Mucosa of stomach (tissue), 1 donor: ENCODE measurements around the gene FLVCR1.
"Not testable (repeated sequence)": the region's sequence is repeated elsewhere in the genome, so short reads cannot be mapped to it uniquely, and the experiment has no call there.

Experiments
- H3K27me3 ChIP-seq: one replicate; pipeline ENCODE4 v1.7.0; 2013; ENCODE audit warnings: mild to moderate bottlenecking, low read length; ENCODE audit not compliant: control insufficient read depth, insufficient read depth
- H3K36me3 ChIP-seq: one replicate; pipeline ENCODE4 v1.7.0; 2013; ENCODE audit warnings: low read length; ENCODE audit not compliant: control insufficient read depth, insufficient read depth
- H3K4me1 ChIP-seq: one replicate; pipeline ENCODE4 v1.7.0; 2013; ENCODE audit warnings: mild to moderate bottlenecking, low read length; ENCODE audit not compliant: control insufficient read depth, insufficient read depth
- H3K4me3 ChIP-seq: one replicate; pipeline ENCODE4 v1.7.0; 2013; ENCODE audit warnings: low read length
- H3K9ac ChIP-seq: one replicate; pipeline ENCODE4 v1.7.0; 2013; ENCODE audit warnings: mild to moderate bottlenecking, low read length, moderate library complexity
- H3K9me3 ChIP-seq: one replicate; pipeline ENCODE4 v1.7.0; 2013; ENCODE audit warnings: mild to moderate bottlenecking, low read length, moderate library complexity; ENCODE audit not compliant: control insufficient read depth
- donor health status: Pancreatic carcinoma.

FLVCR1 gene

DNA sequence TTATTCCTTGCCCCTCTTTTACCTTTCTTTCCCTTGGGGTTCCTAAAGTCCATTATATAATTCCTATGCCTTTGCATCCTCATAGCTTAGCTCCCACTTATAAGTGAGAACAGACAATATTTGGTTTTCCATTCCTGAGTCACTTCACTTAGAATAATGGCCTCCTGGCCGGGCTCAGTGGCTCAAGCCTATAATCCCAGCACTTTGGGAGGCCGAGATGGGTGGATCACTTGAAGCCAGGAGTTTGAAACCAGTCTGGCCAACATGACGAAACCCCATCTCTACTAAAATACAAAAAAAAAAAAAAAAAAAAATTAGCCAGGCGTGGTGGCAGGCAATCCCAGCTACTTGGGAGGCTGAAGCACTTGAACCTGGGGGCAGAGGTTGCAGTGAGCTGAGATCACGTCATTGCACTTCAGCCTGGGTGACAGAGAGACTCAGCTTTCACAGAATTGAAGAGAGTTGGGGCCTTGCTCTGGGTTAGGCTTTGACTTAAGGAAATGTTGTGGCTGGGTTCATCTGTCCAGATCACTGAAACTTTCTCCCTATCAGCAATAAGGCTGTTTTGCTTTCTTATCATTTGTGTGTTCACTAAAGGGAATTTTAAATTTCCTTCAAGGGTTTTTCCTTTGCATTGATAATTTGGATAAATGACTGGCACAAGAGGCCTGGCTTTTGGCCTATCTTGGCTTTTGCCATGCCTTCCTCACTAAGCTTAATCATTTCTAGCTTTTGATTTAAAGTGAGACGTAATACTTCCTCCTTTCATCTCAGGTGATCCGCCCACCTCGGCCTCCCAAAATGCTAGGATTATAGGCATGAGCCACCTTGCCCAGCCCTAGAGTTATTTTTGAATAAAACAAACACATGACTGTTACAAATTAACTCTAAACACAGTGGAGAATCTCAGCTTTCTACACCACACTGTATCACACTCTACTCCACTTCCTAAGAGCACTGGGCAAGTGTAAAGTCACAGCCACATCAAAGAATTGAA, 24.6 kb upstream of the FLVCR1 start:
- not testable (repeated sequence) for H3K9ac ChIP-seq, H3K27me3 ChIP-seq, H3K9me3 ChIP-seq, H3K36me3 ChIP-seq, H3K4me1 ChIP-seq, H3K4me3 ChIP-seq

DNA sequence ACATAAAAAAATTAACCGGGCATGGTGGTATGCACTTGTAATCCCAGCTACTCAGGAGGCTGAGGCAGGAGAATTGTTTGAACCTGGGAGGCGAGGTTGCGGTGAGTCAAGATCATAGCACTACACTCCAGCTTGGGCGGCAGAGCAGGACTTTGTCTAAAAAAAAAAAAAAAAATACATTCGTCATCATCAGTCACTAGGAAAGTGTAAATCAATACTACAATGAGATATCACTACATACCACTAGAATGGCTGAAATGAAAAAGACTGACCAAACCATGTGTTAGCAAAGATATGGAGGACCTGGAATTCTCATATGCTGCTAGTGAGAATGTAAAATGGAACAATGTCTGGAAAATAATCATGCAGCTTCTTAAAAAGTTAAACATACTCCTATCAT, 19.9 kb upstream of the FLVCR1 start:
- no peak overlapping the region for H3K9ac ChIP-seq
- no peak overlapping the region for H3K4me3 ChIP-seq
- H3K4me1 ChIP-seq, result no peaks in the 10 kb centered on the region
- no peaks in the 10 kb centered on the region for H3K9me3 ChIP-seq
- H3K36me3 ChIP-seq, result no peaks in the 10 kb centered on the region
- H3K27me3 ChIP-seq, result no peaks in the 10 kb centered on the region

DNA sequence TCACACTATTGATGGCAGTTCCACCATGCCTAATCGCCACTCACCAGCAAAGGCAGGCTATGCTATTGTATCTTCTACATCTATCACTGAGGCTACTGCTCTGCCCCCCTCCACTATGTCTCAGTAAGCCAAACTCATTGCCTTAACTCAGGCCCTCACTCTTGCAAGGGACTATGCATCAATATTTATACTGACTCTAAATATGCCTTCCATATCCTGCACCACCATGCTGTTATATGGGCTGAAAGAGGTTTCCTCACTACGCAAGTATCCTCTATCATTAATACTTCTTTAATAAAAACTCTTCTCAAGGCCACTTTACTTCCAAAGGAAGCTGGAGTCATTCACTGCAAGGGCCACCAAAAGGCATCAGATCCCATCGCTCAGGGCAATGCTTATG, 13.6 kb upstream of the FLVCR1 start:
- H3K27me3 ChIP-seq, H3K9ac ChIP-seq, H3K36me3 ChIP-seq, H3K4me3 ChIP-seq, H3K9me3 ChIP-seq, H3K4me1 ChIP-seq: not testable (repeated sequence)

DNA sequence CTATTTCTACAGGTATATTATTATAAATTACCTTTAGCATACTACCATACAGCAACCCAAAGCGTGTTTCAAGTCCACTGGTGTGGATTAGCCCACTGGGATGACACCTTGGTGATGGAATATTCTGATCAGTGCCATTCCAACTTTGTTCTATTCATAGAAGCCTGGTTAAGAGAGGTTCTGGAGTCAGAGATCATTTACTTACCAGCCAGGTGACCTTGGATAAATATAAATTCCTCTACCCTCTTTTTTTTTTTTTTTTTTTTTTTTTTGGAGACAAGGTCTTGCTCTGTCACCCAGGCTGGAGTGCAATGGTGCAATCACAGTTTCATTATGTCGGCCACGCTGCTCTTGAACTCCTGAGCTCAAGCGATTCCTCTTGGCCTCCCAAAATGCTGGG, 10.5 kb upstream of the FLVCR1 start, which contains the start of gene SPATA45:
TSS of gene SPATA45 (minus strand) at position 101 of the 400 bp plus-strand sequence. CDS start 11,500 bp downstream, outside the sequence.
- H3K9me3 ChIP-seq, result no peaks in the 10 kb centered on the region
- H3K9ac ChIP-seq, result no peak within 1 kb of the TSS
- H3K4me1 ChIP-seq, result no peaks in the 10 kb centered on the region
- no peaks in the 10 kb centered on the region for H3K27me3 ChIP-seq
- H3K36me3 ChIP-seq, result no peaks in the 10 kb centered on the region
- no peak within 1 kb of the TSS for H3K4me3 ChIP-seq

DNA sequence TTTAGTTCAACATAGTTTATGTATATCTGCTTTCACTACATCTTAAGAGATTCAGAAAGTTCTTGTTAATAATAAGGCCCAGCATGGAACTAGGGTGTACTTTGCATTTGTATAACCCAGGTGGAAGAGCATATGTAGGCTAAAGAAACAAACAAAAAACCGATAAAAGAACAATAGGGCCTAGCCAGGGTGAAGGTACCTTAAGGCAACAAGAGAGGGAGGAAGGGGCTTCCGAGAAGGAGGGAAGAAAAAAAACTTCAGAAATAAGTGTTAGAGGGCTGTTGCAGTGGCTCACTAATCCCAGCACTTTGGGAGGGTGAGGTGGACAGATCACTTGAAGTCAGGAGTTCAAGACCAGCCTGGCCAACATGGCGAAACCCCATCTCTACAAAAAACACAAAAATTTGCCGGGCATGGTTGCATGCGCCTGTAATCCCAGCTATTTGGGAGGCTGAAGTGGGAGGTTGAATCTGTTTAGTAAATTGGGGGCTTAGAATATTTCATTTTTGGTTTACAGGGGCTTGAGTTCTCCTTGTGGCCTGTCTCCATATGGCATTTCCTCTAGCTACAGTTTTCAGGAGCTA, 5.9 kb upstream of the FLVCR1 start:
- no peaks in the 10 kb centered on the region for H3K36me3 ChIP-seq
- H3K27me3 ChIP-seq, result no peaks in the 10 kb centered on the region
- no peak overlapping the region for H3K4me3 ChIP-seq

DNA sequence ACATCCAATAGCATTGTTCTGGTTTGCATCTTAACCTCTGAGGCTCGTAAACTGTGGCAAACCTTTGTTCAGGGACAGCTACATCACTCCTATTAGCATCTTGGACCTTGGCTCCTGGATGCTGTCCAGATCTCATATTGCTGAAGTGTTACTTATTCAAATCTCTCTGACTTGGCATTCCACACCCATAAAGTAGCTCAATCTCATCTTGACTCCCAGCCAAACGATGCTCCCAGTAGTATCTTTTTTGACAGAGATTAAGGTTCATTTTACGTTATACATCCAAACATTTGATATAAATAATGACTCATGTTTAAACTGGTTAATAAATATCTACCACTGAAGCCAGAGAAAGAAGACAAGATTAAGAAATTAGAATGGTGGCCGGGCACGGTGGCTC, 4.4 kb upstream of the FLVCR1 start:
- no peak overlapping the region for H3K4me3 ChIP-seq
- peaks cover 12% of the 10 kb centered on the region for H3K4me1 ChIP-seq
- no peaks in the 10 kb centered on the region for H3K9me3 ChIP-seq
- no peaks in the 10 kb centered on the region for H3K36me3 ChIP-seq
- no peak overlapping the region for H3K9ac ChIP-seq
- no peaks in the 10 kb centered on the region for H3K27me3 ChIP-seq

More for the DNA sequence above, 5.9 kb upstream of the FLVCR1 start:
- Histone ChIP-seq H3K4me1 (peaks cover 10% of the 10 kb centered on the region), H3K9me3 (no peaks in the 10 kb centered on the region), H3K9ac (no peak overlapping the region)

DNA sequence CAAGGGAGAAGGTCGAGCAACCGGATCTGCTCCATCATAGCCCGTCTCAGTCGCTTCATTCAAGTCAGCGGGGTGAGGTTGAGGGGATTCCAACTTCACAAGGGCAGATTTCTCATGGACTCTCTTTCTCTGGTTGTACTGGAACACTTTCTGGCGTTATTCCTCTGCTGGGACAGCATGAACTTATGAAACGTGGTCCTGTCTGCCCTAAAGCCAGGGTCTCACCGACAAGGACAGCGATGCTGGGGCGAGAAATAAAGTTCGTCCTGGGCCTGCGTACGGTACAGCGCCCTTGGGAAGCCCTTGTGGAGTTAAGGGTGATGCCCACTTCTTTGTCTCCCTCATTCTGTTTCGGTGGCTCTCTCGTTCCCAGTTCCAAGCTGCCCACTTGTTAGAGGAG, 1.3 kb upstream of the FLVCR1 start:
- Histone ChIP-seq H3K4me3 (no peak overlapping the region), H3K9ac (no peak overlapping the region), H3K36me3 (no peaks in the 10 kb centered on the region), H3K27me3 (no peaks in the 10 kb centered on the region), H3K9me3 (no peaks in the 10 kb centered on the region), H3K4me1 (peaks cover 12% of the 10 kb centered on the region)

DNA sequence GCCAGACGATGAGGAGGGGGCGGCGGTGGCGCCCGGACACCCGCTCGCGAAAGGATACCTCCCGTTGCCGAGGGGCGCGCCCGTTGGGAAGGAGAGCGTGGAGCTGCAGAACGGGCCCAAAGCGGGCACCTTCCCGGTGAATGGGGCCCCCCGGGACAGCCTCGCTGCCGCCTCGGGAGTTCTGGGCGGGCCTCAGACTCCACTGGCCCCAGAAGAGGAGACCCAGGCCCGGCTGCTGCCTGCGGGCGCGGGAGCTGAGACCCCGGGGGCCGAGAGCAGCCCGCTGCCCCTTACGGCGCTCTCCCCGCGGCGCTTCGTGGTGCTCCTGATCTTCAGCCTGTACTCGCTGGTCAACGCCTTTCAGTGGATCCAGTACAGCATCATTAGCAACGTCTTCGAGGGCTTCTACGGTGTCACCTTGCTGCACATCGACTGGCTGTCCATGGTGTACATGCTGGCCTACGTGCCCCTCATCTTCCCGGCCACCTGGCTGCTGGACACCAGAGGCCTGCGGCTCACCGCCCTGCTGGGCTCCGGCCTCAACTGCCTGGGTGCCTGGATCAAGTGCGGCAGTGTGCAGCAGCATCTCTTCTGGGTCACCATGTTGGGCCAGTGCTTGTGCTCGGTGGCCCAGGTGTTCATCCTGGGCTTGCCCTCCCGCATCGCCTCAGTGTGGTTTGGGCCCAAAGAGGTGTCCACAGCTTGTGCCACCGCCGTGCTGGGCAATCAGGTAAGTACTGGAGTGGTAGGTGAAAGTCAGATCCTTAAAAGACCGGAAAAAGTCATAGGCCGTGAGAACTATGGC, 588 bp downstream of the FLVCR1 start:
- H3K9ac ChIP-seq, result peak overlapping the region; percentile 84
- peaks cover 9% of the 10 kb centered on the region for H3K4me1 ChIP-seq
- no peaks in the 10 kb centered on the region for H3K9me3 ChIP-seq
- no peaks in the 10 kb centered on the region for H3K27me3 ChIP-seq
- H3K36me3 ChIP-seq, result no peaks in the 10 kb centered on the region
- H3K4me3 ChIP-seq, result peak overlapping the region; percentile 85

DNA sequence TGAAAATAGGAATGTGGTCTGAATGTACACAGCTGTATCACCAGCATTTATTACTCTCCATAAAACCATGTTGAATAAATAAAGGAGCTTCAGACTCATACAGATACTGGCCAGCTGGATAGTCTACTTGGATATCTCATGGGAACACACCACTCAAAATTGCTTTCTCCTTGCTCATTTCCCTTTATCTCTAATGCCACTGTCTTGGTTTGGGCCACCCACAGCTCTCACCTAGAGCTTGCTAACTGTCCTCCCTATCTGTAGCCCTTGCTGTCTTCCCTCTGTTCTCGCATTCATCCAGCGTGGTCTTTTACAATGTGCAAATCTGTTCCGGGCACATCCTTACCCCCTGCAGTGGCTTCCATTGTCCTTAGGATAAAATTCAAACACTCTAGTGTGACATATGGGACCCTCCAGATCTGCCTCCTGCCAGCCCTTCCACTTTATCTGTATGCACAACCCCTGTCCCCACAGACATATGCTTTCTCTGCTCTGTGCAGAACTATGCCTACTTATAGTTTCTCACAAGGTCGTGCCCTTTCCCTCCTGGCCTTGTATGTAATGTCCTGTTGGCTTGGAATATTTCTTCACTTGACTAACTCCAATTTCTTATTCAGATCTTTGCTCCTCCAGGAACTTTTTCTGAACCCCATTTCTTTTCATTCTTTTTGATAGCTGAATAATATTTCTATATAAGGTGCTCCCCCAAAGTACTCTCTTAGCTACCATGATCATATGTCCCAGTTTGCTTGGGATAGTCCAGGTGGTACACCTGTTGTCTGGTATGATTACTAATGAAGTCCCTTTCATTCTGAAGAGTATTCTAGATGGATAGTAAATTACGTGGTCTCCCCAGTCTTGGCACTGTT, 2.9 kb downstream of the FLVCR1 start:
- no peak overlapping the region for H3K4me3 ChIP-seq

DNA sequence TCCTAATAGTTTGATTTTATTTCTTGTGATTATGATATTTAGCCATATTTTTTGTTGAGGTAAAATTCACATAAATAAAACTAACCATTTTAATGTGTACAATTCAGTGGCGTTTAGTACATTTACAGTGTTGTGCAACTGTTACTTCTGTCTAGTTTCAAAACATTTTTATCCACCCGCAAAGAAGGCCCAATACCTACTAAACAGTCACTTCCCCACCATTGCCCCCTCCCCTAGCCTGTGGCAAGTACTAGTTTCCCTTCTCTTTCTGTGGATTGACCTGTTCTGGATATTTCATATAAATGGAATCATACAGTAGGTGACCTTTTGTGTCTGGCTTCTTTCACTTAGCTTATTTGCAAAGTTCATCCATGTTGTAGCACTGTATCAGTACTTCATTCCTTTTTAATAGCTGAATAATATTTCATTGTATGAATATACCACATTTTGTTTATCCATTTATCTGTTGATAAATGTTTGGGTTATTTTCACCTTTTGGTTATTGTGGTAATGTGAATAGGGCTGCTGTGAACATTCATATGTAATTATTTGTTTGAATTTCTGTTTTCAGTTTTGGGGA, 4.1 kb downstream of the FLVCR1 start:
- Histone ChIP-seq H3K36me3 (no peaks in the 10 kb centered on the region), H3K27me3 (no peaks in the 10 kb centered on the region), H3K9me3 (no peaks in the 10 kb centered on the region), H3K9ac (no peak overlapping the region), H3K4me1 (peaks cover 2% of the 10 kb centered on the region), H3K4me3 (no peak overlapping the region)

More for the DNA sequence above, 2.9 kb downstream of the FLVCR1 start:
- Histone ChIP-seq H3K4me1 (peaks cover 7% of the 10 kb centered on the region), H3K36me3 (no peaks in the 10 kb centered on the region), H3K9ac (no peak overlapping the region), H3K9me3 (no peaks in the 10 kb centered on the region), H3K27me3 (no peaks in the 10 kb centered on the region)

DNA sequence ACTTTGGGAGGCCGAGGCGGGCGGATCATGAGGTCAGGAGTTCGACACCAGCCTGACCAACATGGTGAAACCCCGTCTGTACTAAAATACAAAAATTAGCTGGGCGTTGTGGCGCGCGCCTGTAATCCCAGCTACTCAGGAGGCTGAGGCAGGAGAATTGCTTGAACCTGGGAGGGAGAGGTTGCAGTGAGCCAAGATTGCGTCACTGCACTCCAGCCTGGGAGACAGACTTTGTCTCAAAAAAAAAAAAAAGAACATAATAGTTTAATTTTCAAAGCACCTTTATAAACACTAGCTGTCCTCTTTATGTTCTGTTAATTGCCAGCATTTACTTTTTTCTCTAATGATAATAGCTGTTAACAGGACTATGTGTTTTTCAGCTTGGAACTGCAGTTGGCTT, 5.3 kb downstream of the FLVCR1 start:
- not testable (repeated sequence) for H3K4me1 ChIP-seq

More for the DNA sequence above, 5.3 kb downstream of the FLVCR1 start:
- not testable (repeated sequence) for H3K27me3 ChIP-seq, H3K4me3 ChIP-seq, H3K9ac ChIP-seq, H3K9me3 ChIP-seq, H3K36me3 ChIP-seq
